GM12878 (cell line): ENCODE data around the gene NR2E3. TPM values are rescaled to one million over a fixed set of nuclear protein-coding genes. Genes with fewer than 3 reads are reported as not detected.

Experiments used
- ATAC-seq: fragments of 200-7000 bp; cut with Tn5 transposase; 3 replicates; pipeline ENCODE4 v1.9.1; 2020; ENCODE audit warnings: mild to moderate bottlenecking, moderate library complexity
- BruUV-seq: library from RNA; stranded (reverse); fragments of 400-500 nt; replicated peaks from 2 replicates; lab custom pipeline; 2021; lab: Mats Ljungman, UMichigan
- CTCF ChIA-PET: fragments of 300-600 bp; sonication (Branson Sonifier 250); formaldehyde crosslinking; extraction: SDS; loops from one replicate; lab custom pipeline; 2021; ENCODE audit warnings: inconsistent platforms; lab: Yijun Ruan, JAX
- POLR2A ChIA-PET: fragments of 350-600 bp; formaldehyde crosslinking; extraction: SDS; loops from one replicate; lab custom pipeline; 2021; ENCODE audit warnings: inconsistent platforms; lab: Charles Lee
- RAD21 ChIA-PET: fragments of 300-600 bp; sonication (Branson Sonifier 250); formaldehyde crosslinking; loops from one replicate; lab custom pipeline; 2023; ENCODE audit warnings: antibody characterized with exemption; ENCODE audit not compliant: unreplicated experiment; lab: Charles Lee
- SMC1A ChIA-PET: fragments of 300-600 bp; sonication (Branson Sonifier 250); formaldehyde crosslinking; loops from one replicate; lab custom pipeline; 2023; ENCODE audit not compliant: unreplicated experiment, uncharacterized antibody; lab: Charles Lee
- DNase-seq: peaks from one replicate; pipeline ENCODE4 v3.0.0-alpha.2; 2011; ENCODE audit warnings: low read depth, low spot score
- FAIRE-seq: peaks from 3 replicates; lab custom pipeline; 2011; peaks lifted over from hg19 to GRCh38; lab: Jason Lieb, UNC
- H2AFZ ChIP-seq: 2 replicates; pipeline ENCODE4 v1.6.0; 2011; ENCODE audit warnings: low read depth, low read length, control low read depth; ENCODE audit not compliant: control insufficient read depth
- H3K27ac ChIP-seq: 2 replicates; pipeline ENCODE4 v1.5.1; 2011; ENCODE audit warnings: control low read depth; ENCODE audit not compliant: control insufficient read depth, insufficient read depth
- H3K27me3 ChIP-seq, 2 experiments: replicated peaks in 1 of 2; 2 replicates each; pipeline versions ENCODE4 v1.6.0 to v1.6.1; 2011; ENCODE audit warnings: low read length in 1 of 2; ENCODE audit not compliant: control insufficient read depth in 2 of 2, insufficient read depth in 2 of 2
- H3K36me3 ChIP-seq, 2 experiments: 2 replicates each; pipeline ENCODE4 v1.5.1; 2011; ENCODE audit warnings: low read length in 1 of 2; ENCODE audit not compliant: control insufficient read depth in 2 of 2, insufficient read depth in 2 of 2
- H3K4me1 ChIP-seq: 2 replicates; pipeline ENCODE4 v1.6.1; 2011; ENCODE audit warnings: mild to moderate bottlenecking, low read length, moderate library complexity, mixed read lengths; ENCODE audit not compliant: control insufficient read depth, insufficient read depth
- H3K4me2 ChIP-seq: 2 replicates; pipeline ENCODE4 v1.6.0; 2011; ENCODE audit warnings: control low read depth; ENCODE audit not compliant: control insufficient read depth, insufficient read depth
- H3K4me3 ChIP-seq: fragments of 200-600 bp; sonication (generic); 2 replicates; pipeline ENCODE4 v1.5.1; 2016
- H3K79me2 ChIP-seq: 2 replicates; pipeline ENCODE4 v1.6.0; 2011; ENCODE audit warnings: low read length; ENCODE audit not compliant: control insufficient read depth, insufficient read depth
- H3K9ac ChIP-seq: 2 replicates; pipeline ENCODE4 v1.8.0; 2011; ENCODE audit warnings: low read length, control low read depth, mixed read lengths; ENCODE audit not compliant: control insufficient read depth, insufficient read depth
- H3K9me3 ChIP-seq: replicated peaks from 3 replicates; pipeline ENCODE4 v1.5.1; 2011; ENCODE audit warnings: mild to moderate bottlenecking, low read length; ENCODE audit not compliant: control insufficient read depth, insufficient read depth
- H4K20me1 ChIP-seq: 2 replicates; pipeline ENCODE4 v1.6.0; 2011; ENCODE audit not compliant: control insufficient read depth, insufficient read depth
- BCL3 ChIP-seq: IDR thresholded peaks from 2 replicates; pipeline ENCODE4 v1.6.1; 2011; ENCODE audit warnings: borderline replicate concordance, low read depth, mild to moderate bottlenecking, moderate library complexity, low read length; ENCODE audit not compliant: insufficient read depth, poor library complexity, severe bottlenecking
- HDAC6 ChIP-seq: fragments of 200-600 bp; sonication (generic); IDR thresholded peaks from one replicate; pipeline ENCODE4 v1.8.0; 2017; ENCODE audit warnings: antibody characterized with exemption; ENCODE audit not compliant: unreplicated experiment
- HDGF ChIP-seq: fragments of 450-650 bp; IDR thresholded peaks from 2 replicates; pipeline ENCODE4 v1.6.1; 2016; ENCODE audit warnings: antibody characterized with exemption
- IRF5 ChIP-seq: fragments of 450-650 bp; IDR thresholded peaks from 2 replicates; pipeline ENCODE4 v1.6.1; 2017; ENCODE audit warnings: borderline replicate concordance
- JUNB ChIP-seq: IDR thresholded peaks from 2 replicates; pipeline ENCODE4 v1.6.1; 2016; ENCODE audit warnings: antibody characterized with exemption, mild to moderate bottlenecking
- LARP7 ChIP-seq: fragments of 450-650 bp; IDR thresholded peaks from 2 replicates; pipeline ENCODE4 v1.6.1; 2017; ENCODE audit warnings: mild to moderate bottlenecking
- MXI1 ChIP-seq: fragments of 150-350 bp; IDR thresholded peaks from 2 replicates; pipeline ENCODE4 v1.6.1; 2011; ENCODE audit warnings: low read depth, mild to moderate bottlenecking, inconsistent platforms, low read length, improper control_type of control experiment
- NFYA ChIP-seq: IDR thresholded peaks from 2 replicates; pipeline ENCODE4 v1.6.1; 2011; ENCODE audit warnings: low read depth, mild to moderate bottlenecking, low read length, improper control_type of control experiment, borderline replicate concordance
- PML ChIP-seq: IDR thresholded peaks from 2 replicates; pipeline ENCODE4 v1.6.1; 2012; ENCODE audit warnings: low read length, inconsistent platforms
- RBBP5 ChIP-seq: fragments of 200-600 bp; sonication (generic); conservative IDR thresholded peaks from 2 replicates; pipeline ENCODE4 v1.6.1; 2016
- SMAD1 ChIP-seq: fragments of 450-650 bp; IDR thresholded peaks from 2 replicates; pipeline ENCODE4 v1.6.1; 2018; ENCODE audit warnings: mild to moderate bottlenecking, low read depth; ENCODE audit not compliant: partially characterized antibody
- ZBTB11 ChIP-seq: fragments of 450-650 bp; formaldehyde crosslinking; IDR thresholded peaks from 2 replicates; pipeline ENCODE4 v1.5.0; 2022; ENCODE audit warnings: mild to moderate bottlenecking, missing genetic modification characterization
- ZNF622 ChIP-seq: fragments of 450-650 bp; IDR thresholded peaks from 2 replicates; pipeline ENCODE4 v1.6.1; 2017; ENCODE audit warnings: mild to moderate bottlenecking, inconsistent platforms
- WGBS: methylation state at CpG from one replicate; pipeline ENCODE4 v1.1.6; 2016; ENCODE audit warnings: low lambda C conversion rate; ENCODE audit not compliant: insufficient replicate concordance, insufficient coverage; ENCODE audit errors: missing lambda C conversion rate; 5-methylcytosine and 5-hydroxymethylcytosine counted together
- in situ Hi-C: fragments of 300-500 bp; cut with MboI; formaldehyde crosslinking; loops from 9 replicates; pipeline ENCODE4 v1.14.3; 2018; ENCODE audit warnings: mixed read lengths
- intact Hi-C: fragments of 100-400 bp; cut with micrococcal nuclease; formaldehyde crosslinking; loops from one replicate; pipeline ENCODE4 v1.14.2; 2022; ENCODE audit not compliant: unreplicated experiment
- polyA plus RNA-seq, 11 experiments: library from polyadenylated mRNA; depleted of rRNA in 4 of 11; unstranded in 6 of 11; stranded (reverse) in 5 of 11; fragments of >200 nt; fragmentation: Nextera tagmentation in 4 of 11; fragmentation: Illumina TruSeq in 1 of 11; extraction: Ambion mirVana in 4 of 11; extraction: Trizol in 1 of 11; gene quantifications; 1 replicate in 1 of 11; 2 replicates in 10 of 11; pipeline versions ENCODE4 v1.2.1 to v1.2.3, GENCODE V29; 2011 to 2016; ENCODE audit warnings: inconsistent platforms in 2 of 11, missing spikeins in 2 of 11, low read depth in 1 of 11
- total RNA-seq, 4 experiments: library from RNA; depleted of rRNA in 3 of 4; stranded (reverse); fragments of >200 nt in 3 of 4; fragmentation: Illumina TruSeq in 1 of 4; extraction: Trizol in 1 of 4; gene quantifications; 2 replicates each; pipeline versions ENCODE4 v1.2.1 to v1.2.3, GENCODE V29; 2013 to 2021
- TF ChIP-seq, protein P1 (sequence below): IDR thresholded peaks from 2 replicates; pipeline ENCODE4 v1.6.1; 2011; ENCODE audit warnings: mild to moderate bottlenecking, low read depth, low read length, moderate library complexity; ENCODE audit not compliant: insufficient replicate concordance
- TF ChIP-seq, protein P2 (sequence below): fragments of 450-650 bp; IDR thresholded peaks from 2 replicates; pipeline ENCODE4 v1.6.1; 2016; ENCODE audit warnings: mild to moderate bottlenecking

Gene NR2E3
- total and polyA plus RNA-seq, 10 of the 15 experiments (the other 5 are each of a cell fraction or from before 2014, with no cell fraction given): 0.05 to 0.11 (median 0.11) TPM; not detected in 7

- POLR2A ChIA-PET: no interaction called here
- Histone ChIP-seq H4K20me1 (no peaks in the 10 kb centered on the region), H3K79me2 (no peaks in the 10 kb centered on the region), H3K4me3 (no peak overlapping the region), H3K4me2 (no peak overlapping the region), H2AFZ (no peak overlapping the region), H3K9ac (no peak overlapping the region), H3K27ac (no peak overlapping the region), H3K27me3 (peaks cover 0 to 1% of the 10 kb centered on the region in 2 experiments; a peak in 1 of 4 replicates), H3K4me1 (peaks cover 7% of the 10 kb centered on the region), H3K36me3 (no peaks in the 10 kb centered on the region), H3K9me3 (no peaks in the 10 kb centered on the region)
- no peak for ATAC-seq
- SMC1A ChIA-PET: interaction anchor here (1.2 kb wide), 1 partner anchor 367 kb away, joined by 3 read pairs; no protein-coding TSS in a partner anchor
- intact Hi-C loops: no loop called here
- DNase-seq: no peak
- FAIRE-seq: no peak
- BruUV-seq: no TSS peak
- in situ Hi-C loops: no loop called here
- WGBS: 69% methylated on average over 6 of the region's 6 CpGs
- CTCF ChIA-PET: interaction anchor here (1.4 to 1.5 kb wide), 2 partner anchors 11 to 367 kb away, joined by 5 to 8 read pairs; no protein-coding TSS in a partner anchor
- RAD21 ChIA-PET: interaction anchor here (1.3 kb wide), 1 partner anchor 367 kb away, joined by 3 read pairs; no protein-coding TSS in a partner anchor
- TF ChIP-seq, protein P1, sequence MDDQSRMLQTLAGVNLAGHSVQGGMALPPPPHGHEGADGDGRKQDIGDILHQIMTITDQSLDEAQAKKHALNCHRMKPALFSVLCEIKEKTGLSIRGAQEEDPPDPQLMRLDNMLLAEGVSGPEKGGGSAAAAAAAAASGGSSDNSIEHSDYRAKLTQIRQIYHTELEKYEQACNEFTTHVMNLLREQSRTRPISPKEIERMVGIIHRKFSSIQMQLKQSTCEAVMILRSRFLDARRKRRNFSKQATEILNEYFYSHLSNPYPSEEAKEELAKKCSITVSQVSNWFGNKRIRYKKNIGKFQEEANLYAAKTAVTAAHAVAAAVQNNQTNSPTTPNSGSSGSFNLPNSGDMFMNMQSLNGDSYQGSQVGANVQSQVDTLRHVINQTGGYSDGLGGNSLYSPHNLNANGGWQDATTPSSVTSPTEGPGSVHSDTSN: peak; percentile 29
- TF ChIP-seq JUNB (no peak), SMAD1 (no peak), ZBTB11 (no peak), PML (no peak), BCL3 (peak; percentile 92), HDGF (no peak), IRF5 (no peak), RBBP5 (no peak), NFYA (no peak), LARP7 (no peak), ZNF622 (no peak), MXI1 (no peak), HDAC6 (no peak)
- TF ChIP-seq, protein P2, sequence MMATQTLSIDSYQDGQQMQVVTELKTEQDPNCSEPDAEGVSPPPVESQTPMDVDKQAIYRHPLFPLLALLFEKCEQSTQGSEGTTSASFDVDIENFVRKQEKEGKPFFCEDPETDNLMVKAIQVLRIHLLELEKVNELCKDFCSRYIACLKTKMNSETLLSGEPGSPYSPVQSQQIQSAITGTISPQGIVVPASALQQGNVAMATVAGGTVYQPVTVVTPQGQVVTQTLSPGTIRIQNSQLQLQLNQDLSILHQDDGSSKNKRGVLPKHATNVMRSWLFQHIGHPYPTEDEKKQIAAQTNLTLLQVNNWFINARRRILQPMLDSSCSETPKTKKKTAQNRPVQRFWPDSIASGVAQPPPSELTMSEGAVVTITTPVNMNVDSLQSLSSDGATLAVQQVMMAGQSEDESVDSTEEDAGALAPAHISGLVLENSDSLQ: no peak
Observed at GRCh38 chr15:71789616-71790015, 20.7 kb upstream of the NR2E3 start.
